ENCODE measurements around the gene MXRA7. TPM values are rescaled to one million over a fixed set of nuclear protein-coding genes. Genes with fewer than 3 reads are reported as not detected.

The MXRA7 gene
- total and polyA plus RNA-seq, 2 of the 4 experiments (the other 2 are of a cell fraction), result 168 to 231 TPM

DNA sequence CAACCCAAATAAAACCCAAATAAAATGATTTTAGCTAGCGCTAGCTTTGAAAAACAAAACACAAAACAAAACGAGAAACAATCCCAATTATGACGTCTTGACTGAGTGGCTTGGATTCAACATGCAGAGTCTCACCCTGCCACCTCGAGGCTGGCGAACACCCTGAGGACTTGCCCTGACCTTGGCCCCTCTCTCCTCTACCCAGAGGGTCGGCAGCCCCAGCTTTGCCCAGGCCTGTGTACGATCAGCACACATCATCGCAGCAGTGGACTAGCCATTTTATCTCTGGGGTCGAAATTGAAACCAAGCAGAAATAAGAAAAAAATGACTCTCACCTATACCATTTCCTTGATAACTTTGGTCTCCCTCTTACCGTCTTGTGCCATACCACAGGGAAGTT, 10.7 kb upstream of the MXRA7 start:
- H3K9me3 ChIP-seq (ENCODE audit: control insufficient read depth, insufficient read depth, low read length), result no peaks in the 10 kb centered on the region
- peaks cover 5% of the 10 kb centered on the region for H3K4me1 ChIP-seq (ENCODE audit: control insufficient read depth, insufficient read depth, low read length)
- no peak overlapping the region for H3K4me2 ChIP-seq (ENCODE audit: low read depth, low read length)
- H2AK5ac ChIP-seq (ENCODE audit: low read depth, low read length), result no peak overlapping the region
- H3K27ac ChIP-seq (ENCODE audit: insufficient read depth, low read length), result no peak overlapping the region
- H3K56ac ChIP-seq (ENCODE audit: extremely low read depth, insufficient read depth, low read length), result no peak overlapping the region
- CTCF ChIA-PET, result no interaction called here
- no peak for TF ChIP-seq CEBPB (IDR thresholded peaks at IDR 0.05; ENCODE audit: low read depth, low read length)
- TF ChIP-seq RCOR1 (IDR thresholded peaks at IDR 0.05; ENCODE audit: insufficient replicate concordance, low read length), result no peak
- no peak for TF ChIP-seq RAD21 (IDR thresholded peaks at IDR 0.05; ENCODE audit: low read length)
- peaks cover 37 to 70% of the 10 kb centered on the region in 2 experiments for H3K79me1 ChIP-seq (ENCODE audit: low read depth in 1 of 2, low read length in 2 of 2)
- in situ Hi-C loops (cut with MboI; ENCODE audit: low sequenced_read_pairs) (no loop called here), dilution Hi-C loops (cut with HindIII; ENCODE audit: low sequenced_read_pairs, unreplicated experiment) (no loop called here), intact Hi-C loops (cut with micrococcal nuclease) (no loop called here)
- H3K23ac ChIP-seq (ENCODE audit: low read depth, low read length), result no peak overlapping the region; the same call in 1 of the 2 replicates
- H4K5ac ChIP-seq (ENCODE audit: low read depth, low read length), result no peak overlapping the region
- H3K18ac ChIP-seq (ENCODE audit: low read depth, low read length), result no peak overlapping the region
- ATAC-seq (ENCODE audit: low read depth), result no peak
- no peak overlapping the region for H2BK15ac ChIP-seq (ENCODE audit: low read depth, low read length)
- no peak overlapping the region for H2BK20ac ChIP-seq (ENCODE audit: low read depth, low read length)
- no peak overlapping the region for H3K4me3 ChIP-seq (ENCODE audit: insufficient read depth, low read depth, low read length)
- WGBS, 2 experiments (ENCODE audit: extremely low coverage in 2 of 2, insufficient read length in 1 of 2), result 100% methylated on average over 2 of the region's 10 CpGs; no CpG with 5 or more reads in 1 of the 2 experiments
- H3K27me3 ChIP-seq (ENCODE audit: control insufficient read depth, insufficient read depth, low read length), result no peaks in the 10 kb centered on the region
- no peaks in the 10 kb centered on the region; the same call in 1 of the 2 replicates for H3K9me1 ChIP-seq (ENCODE audit: insufficient read depth, low read length)
- POLR2A ChIA-PET (ENCODE audit: unreplicated experiment), result no interaction called here
- H2BK120ac ChIP-seq (ENCODE audit: low read depth, low read length), result no peak overlapping the region
- peaks cover 56% of the 10 kb centered on the region for H3K36me3 ChIP-seq (ENCODE audit: control insufficient read depth, insufficient read depth, low read length)
- no peak for DNase-seq
- H3K9ac ChIP-seq (ENCODE audit: low read depth, low read length), result no peak overlapping the region
- H3K14ac ChIP-seq (replicated peaks; ENCODE audit: low read depth, low read length), result no peak overlapping the region
- H2BK5ac ChIP-seq (ENCODE audit: low read depth, low read length, poor library complexity, severe bottlenecking), result no peak overlapping the region
- no peak overlapping the region for H2AK9ac ChIP-seq (replicated peaks; ENCODE audit: low read depth, low read length, poor library complexity)
- no peak overlapping the region for H4K91ac ChIP-seq (ENCODE audit: insufficient read depth, low read depth, low read length)
- H4K20me1 ChIP-seq (ENCODE audit: insufficient read depth, low read length), result peaks cover 42% of the 10 kb centered on the region
- no TSS peak for BruUV-seq (replicated peaks)
- no peak overlapping the region for H4K8ac ChIP-seq (ENCODE audit: low read depth in 2 of 2, low read length in 2 of 2)
- H2AFZ ChIP-seq (replicated peaks; ENCODE audit: low read length, poor library complexity), result no peak overlapping the region
- H3K4ac ChIP-seq (ENCODE audit: low read depth, low read length), result no peak overlapping the region

Measured in IMR-90 (cell line).